Naive B cell (primary cell): ENCODE results near the gene KEAP1. TPM values are rescaled to one million over a fixed set of nuclear protein-coding genes. Genes with fewer than 3 reads are reported as not detected.

Source experiments
- ATAC-seq, 2 donors: fragments of 150-1000 bp; cut with Tn5 transposase; 2 replicates each; pipeline ENCODE4 v1.10.0; 2021; ENCODE audit warnings: low read depth in 2 of 2, mild to moderate bottlenecking in 2 of 2, moderate library complexity in 2 of 2
- DNase-seq: peaks from one replicate; pipeline ENCODE4 v3.0.0; 2022
- H3K27ac Mint-ChIP-seq, 6 donors: one replicate each; pipeline ENCODE4 v1.8.0; 2020 to 2022; ENCODE audit warnings: mild to moderate bottlenecking in 6 of 6, mixed read lengths in 6 of 6, moderate library complexity in 5 of 6, inconsistent platforms in 2 of 6
- H3K27me3 Mint-ChIP-seq, 3 donors: one replicate each; pipeline ENCODE4 v1.8.0; 2021 to 2022; ENCODE audit warnings: mixed read lengths in 3 of 3, mild to moderate bottlenecking in 1 of 3
- H3K36me3 Mint-ChIP-seq, 2 donors: one replicate each; pipeline ENCODE4 v1.8.0; 2020 to 2022; ENCODE audit warnings: mixed read lengths in 2 of 2, inconsistent platforms in 1 of 2, mild to moderate bottlenecking in 1 of 2
- H3K4me1 Mint-ChIP-seq, 3 donors: one replicate each; pipeline ENCODE4 v1.8.0; 2020 to 2022; ENCODE audit warnings: mixed read lengths in 3 of 3, inconsistent platforms in 1 of 3, mild to moderate bottlenecking in 1 of 3, moderate library complexity in 1 of 3
- H3K4me3 Mint-ChIP-seq, 8 donors: one replicate each; pipeline ENCODE4 v1.8.0; 2020 to 2022; ENCODE audit warnings: mild to moderate bottlenecking in 8 of 8, mixed read lengths in 8 of 8, moderate library complexity in 8 of 8, inconsistent platforms in 2 of 8
- H3K9me3 Mint-ChIP-seq, 7 donors: one replicate each; pipeline ENCODE4 v1.8.0; 2020 to 2022; ENCODE audit warnings: mixed read lengths in 7 of 7, mild to moderate bottlenecking in 5 of 7, inconsistent platforms in 2 of 7, moderate library complexity in 1 of 7
- polyA plus RNA-seq, 6 donors: library from polyadenylated mRNA; unstranded; fragments of 300-500 nt; fragmentation: Illumina TruSeq; gene quantifications; one replicate each; pipeline ENCODE4 v1.2.3, GENCODE V29; 2021; ENCODE audit warnings: low read depth in 6 of 6

Gene KEAP1
- polyA plus RNA-seq, 6 donors from 2014 or later: 0.18 to 9.8 (median 7.7) TPM

GRCh38 chr19:10502524-10503001, 593 bp downstream of the KEAP1 start:
- H3K9me3 Mint-ChIP-seq: no peaks in the 10 kb centered on the region
- DNase-seq (peak; percentile 74), ATAC-seq (peak; percentile 87 to 88)
- peak overlapping the region; percentile 77 to 92 (median 86) for H3K4me3 Mint-ChIP-seq
- H3K27ac Mint-ChIP-seq: peak overlapping the region in 3 of 6 donors; percentile 67 to 85 (median 74)
- H3K36me3 Mint-ChIP-seq: no peaks in the 10 kb centered on the region
- H3K27me3 Mint-ChIP-seq: no peaks in the 10 kb centered on the region
- H3K4me1 Mint-ChIP-seq: peaks cover 15 to 31% (median 24%) of the 10 kb centered on the region in 3 donors

- Mint-ChIP-seq H3K9me3 (no peaks in the 10 kb centered on the region), H3K27ac (peak overlapping the region in 4 of 6 donors; percentile 66 to 85 (median 70)), H3K27me3 (no peaks in the 10 kb centered on the region), H3K4me3 (peak overlapping the region; percentile 77 to 92 (median 86)), H3K36me3 (no peaks in the 10 kb centered on the region), H3K4me1 (peaks cover 17 to 31% (median 24%) of the 10 kb centered on the region in 3 donors)
- DNase-seq (no peak), ATAC-seq (peak; percentile 14 to 17)
Observed at GRCh38 chr19:10501971-10502523, 1.1 kb downstream of the KEAP1 start.

DNA sequence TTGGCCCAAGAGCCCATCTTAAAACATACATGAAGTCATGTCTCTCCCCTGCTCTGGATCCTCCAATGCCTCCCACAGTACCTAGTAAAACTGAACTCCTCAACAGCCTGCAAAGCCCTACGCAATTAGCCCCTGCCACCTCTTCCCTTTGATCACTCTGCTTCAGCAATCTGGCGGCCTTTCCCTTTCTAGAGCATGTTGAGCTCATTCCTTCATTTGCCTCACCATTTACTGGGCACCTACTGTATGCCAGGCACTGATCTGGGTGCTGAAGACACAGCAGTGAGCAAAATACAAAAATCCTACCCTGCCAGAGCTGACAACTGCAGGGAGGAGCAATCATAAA, 2.9 kb downstream of the KEAP1 start:
- peak overlapping the region in 4 of 6 donors; percentile 22 to 78 (median 58) for H3K27ac Mint-ChIP-seq
- no peaks in the 10 kb centered on the region for H3K27me3 Mint-ChIP-seq
- no peaks in the 10 kb centered on the region for H3K36me3 Mint-ChIP-seq
- H3K4me1 Mint-ChIP-seq: peaks cover 18 to 24% (median 19%) of the 10 kb centered on the region in 3 donors
- ATAC-seq (no peak), DNase-seq (no peak)
- H3K9me3 Mint-ChIP-seq: no peaks in the 10 kb centered on the region
- H3K4me3 Mint-ChIP-seq: peak overlapping the region in 5 of 8 donors; percentile 9 to 71 (median 44)

DNA sequence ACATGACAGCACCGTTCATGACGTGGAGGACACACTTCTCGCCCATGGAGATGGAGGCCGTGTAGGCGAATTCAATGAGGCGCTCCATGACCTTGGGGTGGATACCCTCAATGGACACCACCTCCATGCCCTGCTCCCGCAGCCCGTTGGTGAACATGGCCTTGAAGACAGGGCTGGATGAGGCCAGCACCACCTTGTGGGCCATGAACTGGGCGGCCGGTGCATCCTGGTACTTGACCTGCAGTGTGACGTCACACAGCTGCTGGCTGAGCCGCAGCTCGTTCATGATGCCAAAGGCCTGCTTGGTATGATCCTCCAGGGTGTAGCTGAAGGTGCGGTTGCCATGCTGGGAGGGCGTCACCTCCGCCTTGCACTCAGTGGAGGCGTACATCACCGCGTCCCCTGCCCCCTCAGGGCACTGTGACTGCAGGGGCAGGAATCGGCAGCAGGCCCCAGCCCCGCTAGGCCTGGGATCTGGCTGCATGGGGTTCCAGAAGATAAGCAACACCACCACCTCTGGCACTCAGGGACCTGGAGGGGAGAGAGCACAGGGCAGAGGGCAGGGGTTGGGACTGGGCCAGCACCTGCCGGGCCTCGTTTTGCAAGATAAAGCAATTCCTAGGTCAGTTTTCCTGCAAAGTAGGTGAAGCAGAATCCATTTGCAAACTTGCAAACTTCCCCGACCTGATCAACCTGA, 3.5 kb downstream of the KEAP1 start:
- Mint-ChIP-seq H3K4me1 (peaks cover 18 to 23% (median 19%) of the 10 kb centered on the region in 3 donors), H3K4me3 (peak overlapping the region in 4 of 8 donors; percentile 55 to 84 (median 70)), H3K27me3 (no peaks in the 10 kb centered on the region), H3K27ac (peak overlapping the region in 3 of 6 donors; percentile 22 to 78 (median 54)), H3K36me3 (no peaks in the 10 kb centered on the region), H3K9me3 (no peaks in the 10 kb centered on the region)
- DNase-seq: no peak
- ATAC-seq: no peak

DNA sequence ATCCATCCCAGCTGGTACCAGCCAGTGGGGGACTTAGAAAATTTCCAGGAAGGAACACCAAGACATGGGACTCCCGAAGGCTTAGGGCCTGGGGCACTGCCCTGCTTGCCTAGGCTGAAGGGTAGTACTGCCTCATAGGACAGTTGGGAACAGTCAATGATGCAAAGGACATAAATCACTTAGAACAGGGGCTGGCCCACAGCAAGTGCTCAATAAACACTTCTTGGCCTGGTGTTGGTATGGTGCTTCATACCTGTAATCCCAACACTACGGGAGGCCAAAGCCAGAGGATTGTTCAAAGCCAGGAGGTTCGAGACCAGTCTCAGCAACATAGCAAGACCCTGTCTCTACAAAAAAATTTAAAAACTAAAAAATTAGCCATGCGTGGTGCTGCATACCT, 5.8 kb downstream of the KEAP1 start:
- no peak for ATAC-seq
- Mint-ChIP-seq H3K4me3 (peak overlapping the region in 1 of 8 donors; percentile 50), H3K36me3 (no peaks in the 10 kb centered on the region), H3K27me3 (no peaks in the 10 kb centered on the region), H3K27ac (no peak overlapping the region), H3K4me1 (peaks cover 12 to 15% (median 14%) of the 10 kb centered on the region in 3 donors), H3K9me3 (no peaks in the 10 kb centered on the region)
- DNase-seq: no peak

DNA sequence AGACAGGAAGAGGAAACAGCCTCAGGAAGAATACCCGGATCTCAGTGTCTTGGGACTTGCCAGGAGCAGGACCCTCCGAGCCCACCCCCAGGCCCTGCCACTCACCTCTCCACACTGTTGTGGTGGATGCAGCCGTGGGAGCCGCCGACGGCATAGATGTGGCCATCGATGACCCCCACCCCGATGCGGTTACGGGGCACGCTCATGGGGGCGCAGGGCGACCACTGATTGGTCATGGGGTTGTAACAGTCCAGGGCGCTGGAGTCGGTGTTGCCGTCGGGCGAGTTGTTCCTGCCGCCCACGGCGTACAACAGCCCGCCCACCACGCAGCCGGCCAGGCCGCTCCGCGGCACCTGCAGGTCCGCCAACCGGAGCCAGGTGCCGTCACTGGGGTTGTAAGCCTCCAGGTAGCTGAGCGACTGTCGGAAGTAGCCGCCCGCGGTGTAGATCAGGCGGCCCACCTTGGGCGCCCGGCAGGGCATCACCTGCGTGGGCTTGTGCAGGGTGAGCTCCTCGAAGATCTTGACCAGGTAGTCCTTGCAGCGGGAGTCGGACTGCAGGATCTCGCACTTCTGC, 11.6 kb downstream of the KEAP1 start:
- Mint-ChIP-seq H3K9me3 (no peaks in the 10 kb centered on the region), H3K27ac (no peak overlapping the region), H3K4me1 (no peaks in the 10 kb centered on the region), H3K27me3 (no peaks in the 10 kb centered on the region), H3K36me3 (no peaks in the 10 kb centered on the region), H3K4me3 (no peak overlapping the region)
- no peak for DNase-seq
- ATAC-seq: no peak

DNA sequence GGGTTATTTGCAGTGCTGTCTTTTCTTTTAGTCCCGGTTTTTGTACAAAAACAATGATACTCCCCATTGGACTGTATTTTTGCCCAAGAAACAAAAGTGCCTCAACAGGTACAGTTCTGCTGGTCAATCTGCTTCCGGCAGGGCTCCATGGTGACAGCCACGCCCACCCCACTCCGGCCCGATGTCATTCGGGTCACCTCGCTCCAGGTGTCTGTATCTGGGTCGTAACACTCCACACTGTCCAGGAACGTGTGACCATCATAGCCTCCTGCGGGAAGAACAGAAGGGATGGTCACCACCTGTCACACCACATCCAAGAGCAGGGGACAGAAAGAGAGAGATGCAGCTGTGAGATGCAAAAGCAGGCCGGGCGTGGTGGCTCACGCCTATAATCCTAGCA, 16.6 kb downstream of the KEAP1 start:
- peak overlapping the region in 1 of 8 donors; percentile 24 for H3K4me3 Mint-ChIP-seq
- no peaks in the 10 kb centered on the region for H3K36me3 Mint-ChIP-seq
- no peak for ATAC-seq
- H3K27me3 Mint-ChIP-seq: no peaks in the 10 kb centered on the region
- peaks cover 0 to 6% (median 0%) of the 10 kb centered on the region in 3 donors for H3K4me1 Mint-ChIP-seq
- no peak for DNase-seq
- H3K9me3 Mint-ChIP-seq: no peaks in the 10 kb centered on the region
- H3K27ac Mint-ChIP-seq: no peak overlapping the region

GRCh38 chr19:10478903-10479384, 24.2 kb downstream of the KEAP1 start:
- DNase-seq (peak; percentile 73), ATAC-seq (peak; percentile 92 to 94)
- Mint-ChIP-seq H3K4me3 (peak overlapping the region in 6 of 8 donors; percentile 30 to 82 (median 54)), H3K27me3 (no peaks in the 10 kb centered on the region), H3K4me1 (peaks cover 5 to 23% (median 8%) of the 10 kb centered on the region in 3 donors), H3K36me3 (no peaks in the 10 kb centered on the region), H3K27ac (peak overlapping the region in 5 of 6 donors; percentile 77 to 97 (median 92)), H3K9me3 (no peaks in the 10 kb centered on the region)

DNA sequence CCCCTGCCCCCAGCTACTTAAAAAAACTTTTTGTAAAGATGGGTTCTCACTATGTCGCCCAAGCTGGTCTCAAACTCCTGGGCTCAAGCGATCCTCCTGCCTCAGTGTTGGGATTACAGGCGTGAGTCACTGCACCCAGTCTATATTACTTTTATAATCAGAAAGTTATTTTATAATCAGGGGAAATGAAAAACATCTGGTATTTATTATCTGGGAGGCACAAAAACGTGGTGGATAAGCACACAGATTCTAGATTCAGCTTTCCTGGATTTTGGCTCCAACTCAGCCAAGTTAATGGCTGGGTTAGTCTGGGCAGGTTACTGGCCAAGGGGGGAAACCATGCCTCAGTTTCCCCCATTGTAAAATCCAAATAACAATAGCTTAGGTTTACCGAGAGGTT, 24.7 kb downstream of the KEAP1 start:
- H3K36me3 Mint-ChIP-seq: no peaks in the 10 kb centered on the region
- peaks cover 1 to 3% (median 2%) of the 10 kb centered on the region in 3 donors for H3K27me3 Mint-ChIP-seq
- ATAC-seq (no peak), DNase-seq (no peak)
- peaks cover 5 to 21% (median 8%) of the 10 kb centered on the region in 3 donors for H3K4me1 Mint-ChIP-seq
- H3K4me3 Mint-ChIP-seq: peak overlapping the region in 4 of 8 donors; percentile 30 to 82 (median 54)
- H3K27ac Mint-ChIP-seq: peak overlapping the region in 3 of 6 donors; percentile 56 to 97 (median 88)
- no peaks in the 10 kb centered on the region for H3K9me3 Mint-ChIP-seq

GRCh38 chr19:10474962-10475451, 28.1 kb downstream of the KEAP1 start:
- no peak overlapping the region for H3K27ac Mint-ChIP-seq
- peaks cover 6 to 10% (median 8%) of the 10 kb centered on the region in 3 donors for H3K27me3 Mint-ChIP-seq
- no peak for ATAC-seq
- no peak for DNase-seq
- H3K4me1 Mint-ChIP-seq: peaks cover 5 to 18% (median 8%) of the 10 kb centered on the region in 3 donors
- no peak overlapping the region for H3K4me3 Mint-ChIP-seq
- H3K36me3 Mint-ChIP-seq: no peaks in the 10 kb centered on the region
- no peaks in the 10 kb centered on the region for H3K9me3 Mint-ChIP-seq

DNA sequence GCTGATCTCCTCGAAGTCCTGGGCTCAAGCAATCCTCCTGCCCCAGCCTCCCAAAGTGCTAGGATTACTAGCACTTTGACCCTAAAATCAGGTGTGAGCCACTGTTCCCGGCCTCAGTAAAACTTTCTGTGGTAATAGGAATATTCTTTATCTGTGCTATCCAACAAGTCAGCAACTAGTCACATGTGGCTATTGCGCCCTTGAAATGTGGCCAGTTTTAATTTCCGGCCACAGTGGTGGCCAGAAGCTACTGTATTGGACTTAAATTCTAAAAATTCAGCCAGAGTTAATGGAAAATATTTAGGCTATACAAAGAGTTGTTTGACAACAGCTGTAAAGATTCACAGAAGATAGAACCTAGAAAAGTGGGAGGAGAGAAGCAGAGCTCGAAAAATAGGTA, 30.0 kb downstream of the KEAP1 start:
- DNase-seq (no peak), ATAC-seq (no peak)
- H3K9me3 Mint-ChIP-seq: no peaks in the 10 kb centered on the region
- no peaks in the 10 kb centered on the region for H3K36me3 Mint-ChIP-seq
- peaks cover 0 to 3% (median 0%) of the 10 kb centered on the region in 3 donors for H3K4me1 Mint-ChIP-seq
- peaks cover 10 to 17% (median 15%) of the 10 kb centered on the region in 3 donors for H3K27me3 Mint-ChIP-seq
- H3K4me3 Mint-ChIP-seq: no peak overlapping the region
- no peak overlapping the region for H3K27ac Mint-ChIP-seq

GRCh38 chr19:10471909-10472308, 31.2 kb downstream of the KEAP1 start:
- H3K4me1 Mint-ChIP-seq: no peaks in the 10 kb centered on the region
- DNase-seq (no peak), ATAC-seq (peak; percentile 45 to 61)
- H3K27me3 Mint-ChIP-seq: peaks cover 10 to 17% (median 15%) of the 10 kb centered on the region in 3 donors
- H3K27ac Mint-ChIP-seq: no peak overlapping the region
- H3K36me3 Mint-ChIP-seq: no peaks in the 10 kb centered on the region
- no peak overlapping the region for H3K4me3 Mint-ChIP-seq
- H3K9me3 Mint-ChIP-seq: no peaks in the 10 kb centered on the region

GRCh38 chr19:10468133-10468532, 35.0 kb downstream of the KEAP1 start:
- ATAC-seq (no peak), DNase-seq (no peak)
- no peaks in the 10 kb centered on the region for H3K9me3 Mint-ChIP-seq
- peaks cover 5 to 11% (median 10%) of the 10 kb centered on the region in 3 donors for H3K27me3 Mint-ChIP-seq
- no peak overlapping the region for H3K27ac Mint-ChIP-seq
- no peak overlapping the region for H3K4me3 Mint-ChIP-seq
- no peaks in the 10 kb centered on the region for H3K36me3 Mint-ChIP-seq
- no peaks in the 10 kb centered on the region for H3K4me1 Mint-ChIP-seq
